NCI-H1092 treated with DMSO at 0.1 percent for 48 hours (cell line): ENCODE results near the gene DLG2.

ENCODE experiments used
- DNase-seq: peaks from one replicate; lab custom pipeline; 2025; lab: John Stamatoyannopoulos, UW

The DLG2 gene

DNA sequence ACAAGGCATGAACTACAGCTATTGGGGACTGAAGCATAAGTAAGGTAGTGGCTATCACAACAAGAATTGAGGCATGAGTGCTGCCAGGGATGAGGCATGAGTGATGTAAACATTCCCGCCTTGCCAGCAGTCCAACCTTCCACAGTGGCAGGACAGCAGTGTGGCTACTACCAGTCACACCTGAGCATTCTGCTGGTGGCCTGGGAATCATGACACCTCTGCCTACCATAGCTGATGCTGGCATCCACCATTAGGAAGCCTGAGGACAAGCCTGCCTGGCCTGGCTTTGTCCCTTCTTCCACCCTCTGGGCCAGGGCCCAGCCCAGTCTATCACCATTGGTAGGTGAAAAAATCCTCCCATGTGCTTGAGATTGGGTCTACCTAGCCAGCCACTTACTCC is 1628.2 kb downstream of the DLG2 start:
- DNase-seq = no peak

- DNase-seq = no peak
These were observed 1636.9 kb downstream of the DLG2 start for GRCh38 chr11:83990160-83990733.

DNA sequence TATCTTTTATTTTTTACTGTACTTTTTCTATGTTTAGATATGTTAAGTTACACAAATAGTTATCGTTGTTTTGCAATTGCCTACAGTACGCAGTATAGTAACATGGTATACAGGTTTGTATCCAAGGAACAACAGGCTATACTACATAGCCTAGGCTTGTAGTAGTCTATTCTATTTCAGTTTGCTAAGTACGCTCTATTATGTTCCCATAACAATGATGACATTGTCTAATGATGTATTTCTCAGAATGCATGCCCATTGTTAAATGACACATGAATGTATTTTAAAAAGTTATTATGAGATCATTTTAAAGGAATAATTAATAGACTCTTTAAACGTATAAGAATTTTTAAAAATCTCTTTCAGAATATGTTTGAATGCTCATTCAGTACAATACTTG is 1644.3 kb downstream of the DLG2 start:
- DNase-seq = no peak

DNA sequence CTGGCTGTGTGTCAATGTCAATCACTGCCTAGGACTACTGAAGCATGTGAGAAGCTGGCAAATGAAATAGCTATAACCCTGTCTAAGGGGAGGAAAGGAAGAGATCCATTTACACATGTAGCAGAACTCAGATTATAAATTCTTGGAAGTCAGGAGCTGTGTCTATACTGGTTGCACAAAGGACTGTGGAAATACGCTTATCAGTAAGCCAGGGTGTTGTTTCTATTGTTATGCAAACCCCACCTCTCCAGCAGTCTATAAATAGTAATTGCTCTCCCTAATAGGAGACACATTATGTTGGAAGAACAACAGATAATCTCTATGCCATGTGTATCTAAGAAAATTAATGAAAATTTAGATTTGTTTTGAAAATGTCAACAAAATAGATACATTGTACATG is 1647.6 kb downstream of the DLG2 start:
- no peak for DNase-seq

GRCh38 chr11:83978942-83979341 is 1648.2 kb downstream of the DLG2 start:
- no peak for DNase-seq

DNA sequence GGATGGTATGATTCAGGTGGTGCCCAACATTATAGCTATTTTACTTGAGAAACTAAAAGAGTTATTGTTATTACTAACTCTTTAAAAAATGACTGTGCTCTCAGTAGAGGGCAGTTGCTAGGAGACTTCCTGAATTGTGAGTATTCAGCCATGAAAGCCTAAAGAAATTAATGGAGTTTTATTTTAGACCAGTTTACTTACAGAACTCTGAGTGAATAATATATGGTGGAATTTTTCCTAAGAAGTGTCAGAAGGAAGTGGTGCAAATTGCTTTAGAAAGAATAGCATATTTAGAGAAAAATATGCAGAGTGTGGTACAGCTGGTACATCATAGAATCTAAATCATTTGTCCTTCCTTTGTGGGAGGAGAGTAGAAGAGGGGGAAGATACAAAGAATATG is 1651.1 kb downstream of the DLG2 start:
- DNase-seq = no peak

- no peak for DNase-seq
These were observed 1654.6 kb downstream of the DLG2 start for GRCh38 chr11:83972536-83972935.

- no peak for DNase-seq
These were observed 1656.1 kb downstream of the DLG2 start for GRCh38 chr11:83971063-83971462.

- no peak for DNase-seq
These were observed 1657.0 kb downstream of the DLG2 start for GRCh38 chr11:83970061-83970671.

GRCh38 chr11:83957038-83957900 is 1669.9 kb downstream of the DLG2 start:
- DNase-seq = no peak

DNA sequence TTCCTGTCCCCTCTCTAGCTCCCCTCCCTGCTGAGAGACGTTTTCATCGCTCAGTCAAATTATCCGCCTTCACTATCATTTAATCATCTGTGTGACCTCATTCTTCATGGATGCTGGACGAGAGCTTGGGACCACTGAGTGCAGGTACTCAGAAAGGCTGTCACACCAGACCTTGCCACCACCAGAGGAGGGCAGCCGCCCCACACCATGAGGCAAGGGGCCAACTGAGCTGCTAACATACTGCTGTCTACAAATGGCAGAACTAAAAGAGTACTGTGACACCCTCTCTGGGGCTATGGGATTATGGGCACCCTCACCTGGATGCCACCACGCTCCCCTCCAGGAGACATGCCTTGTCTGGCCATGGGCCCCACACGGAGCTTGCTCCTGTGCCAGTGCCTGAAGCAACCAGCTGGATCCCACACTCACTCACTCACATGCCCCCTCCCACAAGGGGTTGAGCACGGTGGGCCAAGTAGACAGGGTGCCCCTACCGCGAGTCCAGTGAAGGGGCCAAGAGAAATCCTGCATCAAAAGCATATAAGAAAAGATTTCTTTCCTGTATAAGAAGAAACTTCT is 1670.9 kb downstream of the DLG2 start:
- DNase-seq = no peak

- no peak for DNase-seq
These were observed 1672.4 kb downstream of the DLG2 start for GRCh38 chr11:83954780-83955179.

- DNase-seq = no peak
These were observed 1675.6 kb downstream of the DLG2 start for GRCh38 chr11:83951521-83951920.

DNA sequence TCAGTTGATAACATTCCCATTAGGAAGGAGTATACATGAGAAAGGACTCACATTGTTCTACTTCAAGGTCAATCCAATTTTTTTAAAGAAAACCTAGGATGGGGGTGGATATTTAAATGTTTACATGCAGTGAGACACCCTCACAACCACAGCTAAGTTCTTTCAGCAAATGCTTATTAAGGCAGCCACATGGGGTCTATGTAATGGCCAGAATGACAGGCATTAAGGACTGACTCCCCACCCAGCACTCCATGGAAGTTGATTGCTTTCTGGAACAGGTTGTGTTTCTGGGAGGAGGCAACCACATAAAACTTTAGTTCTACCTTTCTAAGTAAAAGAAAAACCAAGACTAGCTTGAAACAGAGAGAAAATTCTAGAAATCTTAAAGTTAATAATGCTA is 1678.9 kb downstream of the DLG2 start:
- DNase-seq = no peak

DNA sequence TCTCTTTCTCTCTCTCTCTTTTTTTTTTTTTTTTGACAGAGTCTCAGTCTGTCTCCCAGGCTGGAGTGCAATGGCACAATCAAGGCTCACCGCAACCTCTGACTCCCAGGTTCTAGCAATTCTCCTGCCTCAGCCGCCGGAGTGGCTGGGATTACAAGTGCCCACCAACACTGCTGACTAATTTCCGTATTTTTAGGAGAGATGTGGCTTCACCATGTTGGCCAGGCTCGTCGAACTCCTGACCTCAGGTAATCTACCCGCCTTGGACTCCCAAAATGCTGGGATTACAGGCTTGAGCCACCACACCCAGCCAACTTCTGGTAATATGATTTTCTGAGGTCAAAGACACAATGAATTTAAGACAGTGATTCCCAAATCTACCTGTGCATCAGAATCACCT is 1681.2 kb downstream of the DLG2 start:
- no peak for DNase-seq

DNA sequence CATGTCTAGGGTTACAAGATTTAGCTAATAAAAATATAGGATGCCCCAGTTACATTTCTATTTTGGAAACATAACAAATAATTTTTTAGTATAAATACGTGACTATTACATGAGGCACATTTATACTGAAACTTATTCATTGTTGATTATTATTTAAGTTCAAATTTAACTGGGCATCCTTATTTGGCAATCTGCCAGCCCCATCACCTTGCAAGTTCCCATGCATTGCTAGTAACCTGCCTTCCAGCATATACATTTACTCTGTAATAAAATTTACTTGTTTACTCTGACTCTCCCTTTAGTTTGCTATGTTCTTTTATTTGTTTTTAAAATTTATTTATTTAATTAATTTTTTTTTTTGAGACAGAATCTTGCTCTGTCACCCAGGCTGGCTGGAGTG is 1686.1 kb downstream of the DLG2 start:
- no peak for DNase-seq

GRCh38 chr11:83938148-83938547 is 1689.0 kb downstream of the DLG2 start:
- no peak for DNase-seq

DNA sequence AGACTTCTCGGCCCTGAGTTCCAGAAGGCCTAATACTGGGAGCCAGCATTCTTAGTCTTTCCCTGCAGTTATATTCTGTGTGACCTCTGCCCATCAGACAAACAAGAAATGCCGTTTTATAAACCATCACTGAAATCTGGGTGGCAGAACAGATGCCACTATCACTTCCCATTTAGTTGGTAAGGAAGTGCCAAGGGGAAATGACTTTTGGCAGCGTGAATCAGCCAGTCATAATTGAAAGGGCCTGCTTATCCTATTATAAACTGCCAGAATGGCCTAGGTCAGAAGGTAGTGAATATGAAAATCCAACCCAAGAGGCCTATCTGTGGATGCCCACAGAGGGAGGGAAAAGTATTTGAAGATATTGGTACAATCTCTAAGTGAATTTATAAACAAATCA is 1694.1 kb downstream of the DLG2 start:
- DNase-seq = no peak

DNA sequence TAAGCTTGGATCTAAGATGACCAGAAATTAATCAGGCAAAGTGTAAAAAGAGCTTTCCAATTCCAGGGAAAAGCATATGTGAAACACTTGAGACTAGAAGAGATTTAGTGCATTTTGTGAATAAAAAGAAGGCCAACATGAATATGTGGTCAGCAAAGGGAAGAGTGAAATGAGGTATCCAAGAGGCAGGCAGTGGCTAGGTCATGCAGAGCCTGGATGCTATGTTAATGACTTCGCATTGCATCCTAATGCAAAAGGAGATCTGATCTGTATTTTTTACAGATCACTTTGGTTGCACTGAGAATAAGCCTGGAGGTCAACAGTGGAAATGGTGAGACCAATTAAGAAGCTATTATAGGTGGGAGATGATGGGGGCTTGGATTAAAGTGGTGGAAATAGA is 1699.7 kb downstream of the DLG2 start:
- no peak for DNase-seq

DNA sequence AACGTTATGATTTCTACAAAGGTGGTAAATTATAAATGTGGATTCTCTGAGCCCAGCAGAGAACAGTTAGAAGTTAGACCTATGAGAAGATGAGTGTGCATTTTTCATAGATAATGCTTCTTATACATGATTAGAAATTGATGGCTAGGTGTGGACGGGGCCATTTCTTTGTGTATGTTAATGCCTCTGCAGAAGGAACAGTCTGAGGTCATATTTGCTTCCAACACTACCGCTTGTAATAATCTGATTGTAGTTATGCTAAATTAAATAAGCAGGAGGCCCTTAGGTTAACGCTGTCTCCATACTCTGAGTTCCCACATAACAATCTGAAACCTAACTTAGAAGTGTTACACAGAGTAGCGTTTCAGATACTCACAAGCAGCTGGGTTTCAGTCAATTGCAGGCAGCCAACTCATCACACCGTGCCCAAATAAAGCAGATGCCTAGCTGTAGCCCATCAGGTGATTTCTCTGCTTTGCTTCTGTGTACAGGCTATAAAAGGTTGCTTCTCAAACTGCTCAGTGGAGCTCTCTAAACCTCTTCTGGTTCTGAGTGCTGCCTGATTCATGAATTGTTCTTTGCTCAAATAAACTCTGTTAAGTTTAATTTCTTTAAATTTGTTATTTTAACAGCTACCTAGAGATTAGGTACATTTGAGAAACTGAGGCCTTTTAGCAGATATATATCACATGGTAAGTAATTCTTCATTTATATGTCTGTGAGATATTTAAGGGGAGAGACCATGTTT is 1702.2 kb downstream of the DLG2 start:
- no peak for DNase-seq

DNA sequence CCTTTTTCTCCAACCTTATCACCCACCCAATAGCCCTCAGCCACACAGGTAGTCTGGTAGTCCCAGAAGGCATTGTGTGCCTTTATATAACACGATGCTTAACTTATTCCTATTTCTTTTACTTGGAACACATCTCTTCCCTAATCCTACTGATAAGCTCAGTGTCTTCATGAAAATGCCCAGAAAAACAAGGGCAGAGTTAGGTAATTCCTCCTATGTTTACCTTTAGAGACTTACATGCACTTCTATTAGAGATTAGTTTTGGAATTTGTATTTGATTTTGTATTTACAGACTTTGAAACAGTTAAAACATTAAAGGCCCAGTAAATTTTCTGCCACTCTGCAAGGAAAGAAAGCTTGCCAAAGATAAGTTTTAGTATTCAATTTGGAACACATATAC is 1703.2 kb downstream of the DLG2 start:
- no peak for DNase-seq

DNA sequence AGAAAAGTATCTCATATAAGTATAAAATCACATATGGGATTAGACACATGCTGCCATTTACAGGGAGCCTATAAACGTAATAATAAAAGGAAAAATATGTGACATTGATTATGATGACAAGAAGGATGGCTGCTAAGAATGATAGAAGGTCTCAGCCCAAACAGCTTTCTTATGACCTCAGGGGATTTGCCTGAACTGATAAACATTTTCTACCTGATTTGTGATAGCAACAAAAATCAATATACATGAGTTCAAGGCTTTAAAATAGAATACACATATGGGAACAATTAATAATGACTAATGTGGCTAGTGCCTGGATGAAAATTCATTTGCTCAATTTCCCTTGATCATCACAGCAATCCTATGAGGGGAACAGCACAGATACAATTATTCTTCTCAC is 1704.2 kb downstream of the DLG2 start:
- DNase-seq = no peak
